Cortex of kidney (tissue), 1 donor: ENCODE results near the gene AKAP7.
"Not testable (repeated sequence)": the region's sequence is repeated elsewhere in the genome, so short reads cannot be mapped to it uniquely, and the experiment has no call there.

Experiments used
- DNase-seq: peaks from one replicate; lab custom pipeline; 2025; lab: John Stamatoyannopoulos, UW

Gene AKAP7

GRCh38 chr6:131295081-131295480, 159.8 kb downstream of the AKAP7 start:
- DNase-seq = no peak

GRCh38 chr6:131300826-131301225, 165.6 kb downstream of the AKAP7 start:
- not testable (repeated sequence) for DNase-seq

- no peak for DNase-seq
These were observed 168.2 kb downstream of the AKAP7 start for GRCh38 chr6:131303338-131303930.

GRCh38 chr6:131305037-131305850, 170.0 kb downstream of the AKAP7 start:
- no peak for DNase-seq

GRCh38 chr6:131309437-131309836, 174.2 kb downstream of the AKAP7 start:
- DNase-seq = no peak

- no peak for DNase-seq
These were observed 179.6 kb downstream of the AKAP7 start for GRCh38 chr6:131314838-131315237.

GRCh38 chr6:131316654-131317053, 181.4 kb downstream of the AKAP7 start:
- no peak for DNase-seq

GRCh38 chr6:131317516-131317915, 182.2 kb downstream of the AKAP7 start:
- DNase-seq = no peak

- DNase-seq = no peak
These were observed 186.3 kb downstream of the AKAP7 start for GRCh38 chr6:131321589-131321988.

GRCh38 chr6:131322125-131322524, 186.9 kb downstream of the AKAP7 start:
- no peak for DNase-seq

GRCh38 chr6:131325669-131326068, 190.4 kb downstream of the AKAP7 start:
- not testable (repeated sequence) for DNase-seq

GRCh38 chr6:131328727-131329126, 193.5 kb downstream of the AKAP7 start:
- DNase-seq = not testable (repeated sequence)

GRCh38 chr6:131331151-131331550, 195.9 kb downstream of the AKAP7 start:
- no peak for DNase-seq

GRCh38 chr6:131331873-131332781, 196.9 kb downstream of the AKAP7 start:
- no peak for DNase-seq
